ENCODE results near the gene ENDOG.
"Not testable (repeated sequence)": the region's sequence is repeated elsewhere in the genome, so short reads cannot be mapped to it uniquely, and the experiment has no call there.

Gene ENDOG

GRCh38 chr9:128825923-128826700, 7.8 kb downstream of the ENDOG start:
- peaks cover 32% of the 10 kb centered on the region for H3K36me3 Mint-ChIP-seq (ENCODE audit: insufficient read depth)
- no peak for ATAC-seq (replicated peaks)
- H3K27me3 Mint-ChIP-seq = no peaks in the 10 kb centered on the region
- no peak overlapping the region for H3K4me3 Mint-ChIP-seq
- no peak overlapping the region for H3K27ac Mint-ChIP-seq
- peaks cover 13 to 24% of the 10 kb centered on the region in 2 donors for H3K4me1 Mint-ChIP-seq (ENCODE audit: low read depth in 2 of 2)
- no peak for DNase-seq
- no peaks in the 10 kb centered on the region for H3K9me3 Mint-ChIP-seq

- H3K27ac Mint-ChIP-seq = peak overlapping the region; percentile 96
- no peaks in the 10 kb centered on the region for H3K27me3 Mint-ChIP-seq
- H3K4me1 Mint-ChIP-seq (ENCODE audit: low read depth in 2 of 2) = peaks cover 9 to 19% of the 10 kb centered on the region in 2 donors
- no peaks in the 10 kb centered on the region for H3K9me3 Mint-ChIP-seq
- DNase-seq = no peak
- peak overlapping the region; percentile 96 to 97 for H3K4me3 Mint-ChIP-seq
- H3K36me3 Mint-ChIP-seq (ENCODE audit: insufficient read depth) = peaks cover 26% of the 10 kb centered on the region
- ATAC-seq (replicated peaks) = no peak
Observed at GRCh38 chr9:128828267-128828666, 10.0 kb downstream of the ENDOG start.

- Mint-ChIP-seq H3K4me3 (peak overlapping the region; percentile 96 to 97), H3K9me3 (no peaks in the 10 kb centered on the region), H3K27ac (peak overlapping the region; percentile 96), H3K4me1 (ENCODE audit: low read depth in 2 of 2) (peaks cover 9 to 19% of the 10 kb centered on the region in 2 donors), H3K36me3 (ENCODE audit: insufficient read depth) (peaks cover 26% of the 10 kb centered on the region), H3K27me3 (no peaks in the 10 kb centered on the region)
- ATAC-seq (replicated peaks) (peak; percentile 11), DNase-seq (no peak)
Observed at GRCh38 chr9:128828719-128829452, 10.6 kb downstream of the ENDOG start.

GRCh38 chr9:128829477-128830251, 11.4 kb downstream of the ENDOG start, which contains the start of gene SPOUT1:
Gene SPOUT1 (minus strand): TSS chr9:128829794. CDS start chr9:128829780, 14 bp downstream.
- Mint-ChIP-seq H3K4me1 (ENCODE audit: low read depth in 2 of 2) (peaks cover 9 to 19% of the 10 kb centered on the region in 2 donors), H3K27ac (peak within 1 kb of the TSS; percentile 96), H3K36me3 (ENCODE audit: insufficient read depth) (peaks cover 24% of the 10 kb centered on the region), H3K27me3 (no peaks in the 10 kb centered on the region), H3K4me3 (peak within 1 kb of the TSS; percentile 96 to 97), H3K9me3 (no peaks in the 10 kb centered on the region)
- DNase-seq = peak; percentile 91 to 94 (median 92)
- ATAC-seq (replicated peaks) = peak; percentile 97

- Mint-ChIP-seq H3K4me1 (ENCODE audit: low read depth in 2 of 2) (peaks cover 5 to 10% of the 10 kb centered on the region in 2 donors), H3K36me3 (ENCODE audit: insufficient read depth) (peaks cover 8% of the 10 kb centered on the region), H3K4me3 (no peak overlapping the region), H3K27ac (peak overlapping the region in 1 of 2 donors; percentile 62), H3K27me3 (no peaks in the 10 kb centered on the region), H3K9me3 (no peaks in the 10 kb centered on the region)
- DNase-seq = no peak
- no peak for ATAC-seq (replicated peaks)
Observed at GRCh38 chr9:128833696-128834095, 15.4 kb downstream of the ENDOG start.

GRCh38 chr9:128835246-128836210, 17.2 kb downstream of the ENDOG start:
- ATAC-seq (replicated peaks) = no peak
- H3K9me3 Mint-ChIP-seq = no peaks in the 10 kb centered on the region
- no peak overlapping the region for H3K4me3 Mint-ChIP-seq

GRCh38 chr9:128836509-128837145, 18.3 kb downstream of the ENDOG start:
- Mint-ChIP-seq H3K36me3 (ENCODE audit: insufficient read depth) (no peaks in the 10 kb centered on the region), H3K9me3 (no peaks in the 10 kb centered on the region), H3K4me1 (ENCODE audit: low read depth in 2 of 2) (no peaks in the 10 kb centered on the region), H3K4me3 (no peak overlapping the region), H3K27ac (no peak overlapping the region), H3K27me3 (no peaks in the 10 kb centered on the region)
- ATAC-seq (replicated peaks) = no peak
- no peak for DNase-seq

More at GRCh38 chr9:128835246-128836210, 17.2 kb downstream of the ENDOG start:
- Mint-ChIP-seq H3K4me1 (ENCODE audit: low read depth in 2 of 2) (no peaks in the 10 kb centered on the region), H3K27me3 (no peaks in the 10 kb centered on the region), H3K36me3 (ENCODE audit: insufficient read depth) (no peaks in the 10 kb centered on the region), H3K27ac (no peak overlapping the region)
- DNase-seq = no peak

GRCh38 chr9:128838338-128838737, 20.0 kb downstream of the ENDOG start:
- H3K27ac Mint-ChIP-seq = no peak overlapping the region

GRCh38 chr9:128840524-128840923, 22.2 kb downstream of the ENDOG start:
- Mint-ChIP-seq H3K9me3 (no peaks in the 10 kb centered on the region), H3K36me3 (ENCODE audit: insufficient read depth) (peaks cover 4% of the 10 kb centered on the region), H3K4me1 (ENCODE audit: low read depth in 2 of 2) (no peaks in the 10 kb centered on the region), H3K27me3 (no peaks in the 10 kb centered on the region), H3K4me3 (no peak overlapping the region), H3K27ac (no peak overlapping the region)
- ATAC-seq (replicated peaks) (no peak), DNase-seq (no peak)

More at GRCh38 chr9:128838338-128838737, 20.0 kb downstream of the ENDOG start:
- Mint-ChIP-seq H3K27me3 (no peaks in the 10 kb centered on the region), H3K36me3 (ENCODE audit: insufficient read depth) (peaks cover 4% of the 10 kb centered on the region), H3K4me3 (no peak overlapping the region), H3K4me1 (ENCODE audit: low read depth in 2 of 2) (no peaks in the 10 kb centered on the region), H3K9me3 (no peaks in the 10 kb centered on the region)
- no peak for ATAC-seq (replicated peaks)
- no peak for DNase-seq

- H3K36me3 Mint-ChIP-seq (ENCODE audit: insufficient read depth) = peaks cover 6% of the 10 kb centered on the region
- H3K27me3 Mint-ChIP-seq = no peaks in the 10 kb centered on the region
- ATAC-seq (replicated peaks) = no peak
- H3K4me1 Mint-ChIP-seq (ENCODE audit: low read depth in 2 of 2) = no peaks in the 10 kb centered on the region
- no peak overlapping the region for H3K27ac Mint-ChIP-seq
- DNase-seq = no peak
- H3K9me3 Mint-ChIP-seq = no peaks in the 10 kb centered on the region
- no peak overlapping the region for H3K4me3 Mint-ChIP-seq
Observed at GRCh38 chr9:128841694-128842492, 23.6 kb downstream of the ENDOG start.

GRCh38 chr9:128843171-128843570, 24.9 kb downstream of the ENDOG start:
- not testable (repeated sequence) for H3K4me1 Mint-ChIP-seq (ENCODE audit: low read depth in 2 of 2); H3K27ac Mint-ChIP-seq; H3K36me3 Mint-ChIP-seq (ENCODE audit: insufficient read depth); ATAC-seq (replicated peaks); H3K9me3 Mint-ChIP-seq; H3K27me3 Mint-ChIP-seq; DNase-seq; H3K4me3 Mint-ChIP-seq
